IPS DF 4.7 (cell line): ENCODE data around the gene MEGF6.

Experiments
- DNase-seq: peaks from one replicate; pipeline ENCODE4 v3.0.0-alpha.2; 2013; ENCODE audit warnings: low spot score; ENCODE audit errors: extremely low read depth

MEGF6 gene

DNA sequence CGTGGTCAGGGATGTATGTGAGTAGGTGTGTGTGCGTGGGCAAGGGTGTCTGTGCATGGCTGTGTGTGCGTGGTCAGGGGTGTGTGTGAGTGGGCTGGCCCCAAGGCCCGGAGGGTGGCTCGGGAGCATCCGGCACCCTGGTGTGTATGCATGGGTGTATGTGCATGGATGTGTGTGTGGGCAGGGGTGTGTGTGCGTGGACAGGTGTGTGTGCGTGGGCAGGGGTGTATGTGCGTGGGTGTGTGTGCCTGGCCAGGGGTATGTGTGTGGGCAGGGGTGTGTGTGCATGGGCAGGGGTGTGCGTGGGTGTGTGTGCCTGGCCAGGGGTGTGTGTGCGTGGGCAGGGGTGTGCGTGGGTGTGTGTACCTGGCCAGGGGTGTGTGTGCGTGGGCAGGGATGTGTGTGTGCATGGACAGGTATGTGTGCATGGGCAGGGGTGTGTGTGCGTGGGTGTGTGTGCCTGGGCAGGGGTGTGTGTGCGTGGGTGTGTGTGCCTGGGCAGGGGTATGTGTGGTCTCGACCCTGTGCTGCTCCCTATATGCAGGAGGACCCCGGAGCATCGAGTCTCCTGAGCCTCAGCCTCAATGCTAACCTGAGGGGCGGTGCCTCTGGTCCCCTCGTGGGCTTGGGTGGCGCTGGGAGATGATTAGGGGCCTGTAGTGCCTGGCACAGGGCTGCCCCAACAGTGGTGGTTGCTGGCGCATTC lies 140.5 kb downstream of the MEGF6 start:
- no peak for DNase-seq

DNA sequence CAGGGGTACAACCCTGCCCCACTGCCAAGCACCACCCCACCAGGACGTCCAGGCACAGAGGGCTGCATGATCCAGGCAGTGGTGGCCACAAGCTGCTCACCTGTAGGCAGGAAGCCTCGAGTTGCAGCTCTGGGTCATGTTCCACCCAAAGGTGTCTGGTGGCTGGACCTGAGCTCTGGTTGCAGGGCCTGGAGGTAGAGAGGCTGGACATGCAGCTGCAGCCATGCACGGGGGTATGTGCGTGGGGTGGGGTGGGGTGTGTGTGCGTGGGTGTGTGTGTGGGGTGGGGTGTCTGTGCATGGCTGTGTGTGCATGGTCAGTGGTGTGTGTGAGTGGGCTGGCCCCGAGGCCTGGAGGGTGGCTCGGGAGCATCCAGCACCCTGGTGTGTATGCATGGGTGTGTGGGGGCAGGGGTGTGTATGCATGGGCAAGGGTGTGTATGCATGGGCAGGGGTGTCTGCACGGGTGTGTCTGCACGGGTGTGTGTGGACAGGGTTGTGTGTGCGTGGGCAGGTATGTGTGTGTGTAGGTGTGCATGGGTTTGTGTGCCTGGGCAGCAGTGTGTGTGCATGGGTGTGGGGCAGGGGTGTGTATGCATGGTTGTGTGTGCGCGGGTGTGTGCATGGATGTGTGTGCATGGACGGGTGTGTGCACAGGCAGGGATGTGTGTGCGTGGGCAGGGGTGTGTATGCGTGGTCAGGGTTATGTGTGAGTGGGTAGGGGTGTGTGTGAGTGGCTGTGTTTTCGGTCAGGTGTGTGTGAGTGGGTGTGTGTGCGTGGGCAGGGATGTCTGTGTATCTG lies 141.3 kb downstream of the MEGF6 start:
- no peak for DNase-seq

DNA sequence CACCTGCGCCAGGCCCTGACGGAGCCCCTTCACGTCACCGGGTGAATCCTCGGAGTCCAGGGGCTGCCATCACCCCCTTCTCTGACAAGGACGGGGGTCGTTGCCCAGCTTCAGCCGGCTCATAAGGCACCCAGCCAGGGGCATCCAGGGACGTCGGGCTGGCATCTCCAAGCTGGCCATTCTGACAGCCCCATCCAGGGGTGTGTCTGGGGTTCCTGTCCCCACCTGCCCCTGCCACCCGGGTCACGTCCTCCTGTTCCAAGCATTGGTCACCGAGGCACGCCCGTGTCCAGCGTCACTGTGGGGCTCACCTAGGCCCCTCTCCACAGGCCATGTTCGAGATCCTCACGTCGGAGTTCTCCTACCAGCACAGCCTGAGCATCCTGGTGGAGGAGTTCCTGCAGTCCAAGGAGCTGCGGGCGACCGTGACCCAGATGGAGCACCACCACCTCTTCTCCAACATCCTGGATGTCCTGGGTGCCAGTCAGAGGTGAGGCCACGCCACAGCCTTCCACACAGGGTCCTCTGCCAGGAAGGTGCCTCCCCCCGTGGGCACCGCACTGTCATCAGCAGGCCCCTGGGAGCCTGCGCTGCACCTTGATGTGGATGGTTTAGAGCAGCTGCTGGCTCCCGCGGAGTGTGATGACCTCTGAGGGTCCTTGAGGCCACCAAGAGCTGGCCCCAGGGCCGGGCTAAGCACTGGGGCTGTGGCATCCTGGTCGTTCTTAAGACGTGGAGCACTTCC lies 142.0 kb downstream of the MEGF6 start:
- no peak for DNase-seq

DNA sequence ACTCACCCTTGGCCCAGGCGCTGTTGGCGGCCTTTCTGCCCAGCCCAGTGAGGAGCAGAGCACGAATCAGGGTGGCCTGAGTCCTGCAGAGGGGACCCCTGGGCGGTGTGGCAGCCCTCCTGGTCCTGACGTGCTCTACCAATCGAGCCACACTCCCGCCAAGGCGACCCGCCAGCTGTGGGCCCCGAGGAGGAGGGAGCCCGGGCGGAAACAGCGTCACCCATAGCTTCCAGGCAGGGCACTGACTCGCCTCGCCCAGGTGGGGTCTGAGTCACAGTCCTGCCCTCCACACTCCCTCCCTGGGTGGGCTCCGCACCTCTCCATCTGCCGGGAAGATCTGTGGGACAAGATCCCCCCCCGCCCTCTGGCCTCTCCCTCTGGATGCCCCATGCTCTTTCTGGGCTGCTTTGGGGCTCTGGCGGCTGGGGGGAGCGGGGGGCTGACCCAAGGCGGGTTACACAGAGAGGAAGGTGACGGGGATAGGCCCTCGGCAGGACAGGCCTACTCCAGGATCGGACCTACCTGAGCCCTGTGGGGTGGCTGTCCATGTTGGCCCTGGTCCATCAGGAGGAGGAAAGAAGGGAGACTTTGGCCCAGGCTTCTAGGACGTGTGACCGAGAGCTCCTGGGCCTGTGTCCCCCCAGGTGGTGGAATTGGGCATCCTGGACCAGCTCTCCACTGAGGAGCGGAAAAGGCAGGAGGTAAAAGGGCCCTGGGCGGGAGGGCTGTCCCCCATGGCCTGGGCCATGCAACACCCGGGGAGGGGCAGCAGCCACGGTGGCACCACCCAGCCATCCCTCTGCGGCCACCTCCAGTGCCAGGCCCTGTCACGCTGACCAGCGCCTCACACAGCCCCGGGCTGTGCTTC lies 142.8 kb downstream of the MEGF6 start:
- DNase-seq = no peak

DNA sequence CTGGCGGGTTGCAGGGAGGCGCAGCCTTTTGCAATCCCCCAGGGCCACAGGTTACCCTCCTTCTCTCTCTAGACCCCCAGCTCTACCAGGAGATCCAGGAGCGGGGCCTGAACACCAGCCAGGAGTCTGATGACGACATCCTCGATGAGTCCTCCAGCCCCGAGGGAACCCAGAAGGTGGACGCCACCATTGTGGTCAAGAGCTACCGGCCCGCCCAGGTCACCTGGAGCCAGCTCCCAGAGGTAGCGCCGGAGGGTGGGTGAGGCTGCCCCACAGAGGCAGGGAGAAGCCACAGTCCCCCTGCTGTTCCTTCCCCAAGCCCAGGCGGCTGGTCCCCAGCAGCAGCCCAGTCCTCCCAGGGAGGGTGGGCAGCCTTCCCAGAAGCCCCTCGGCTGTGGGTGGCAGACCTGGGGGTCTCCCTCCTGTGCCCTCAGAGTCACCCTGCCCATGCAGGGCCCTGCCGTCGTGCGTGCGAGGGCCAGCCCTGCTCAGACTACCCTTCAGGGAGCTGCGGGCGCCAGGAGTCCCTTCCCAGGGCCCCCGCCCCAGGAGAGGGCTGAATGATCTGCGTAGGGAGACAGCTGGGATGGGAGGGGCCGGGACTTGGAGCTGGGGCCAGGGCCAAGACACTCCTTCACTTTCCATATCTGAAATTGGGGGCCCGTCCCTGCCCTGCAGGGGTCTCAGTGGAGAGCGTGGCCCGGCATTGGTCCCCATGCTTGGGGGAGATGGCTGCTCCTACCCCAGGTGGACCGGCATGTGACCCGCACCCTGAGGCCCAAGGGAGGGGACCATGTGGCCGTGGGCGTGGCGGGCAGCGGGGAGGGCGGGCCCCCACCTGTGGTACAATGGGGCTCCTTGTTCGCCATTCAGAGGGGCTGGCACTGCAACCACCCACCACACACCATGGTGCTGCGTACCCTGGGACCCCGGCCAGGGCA lies 143.9 kb downstream of the MEGF6 start:
- DNase-seq = no peak

DNA sequence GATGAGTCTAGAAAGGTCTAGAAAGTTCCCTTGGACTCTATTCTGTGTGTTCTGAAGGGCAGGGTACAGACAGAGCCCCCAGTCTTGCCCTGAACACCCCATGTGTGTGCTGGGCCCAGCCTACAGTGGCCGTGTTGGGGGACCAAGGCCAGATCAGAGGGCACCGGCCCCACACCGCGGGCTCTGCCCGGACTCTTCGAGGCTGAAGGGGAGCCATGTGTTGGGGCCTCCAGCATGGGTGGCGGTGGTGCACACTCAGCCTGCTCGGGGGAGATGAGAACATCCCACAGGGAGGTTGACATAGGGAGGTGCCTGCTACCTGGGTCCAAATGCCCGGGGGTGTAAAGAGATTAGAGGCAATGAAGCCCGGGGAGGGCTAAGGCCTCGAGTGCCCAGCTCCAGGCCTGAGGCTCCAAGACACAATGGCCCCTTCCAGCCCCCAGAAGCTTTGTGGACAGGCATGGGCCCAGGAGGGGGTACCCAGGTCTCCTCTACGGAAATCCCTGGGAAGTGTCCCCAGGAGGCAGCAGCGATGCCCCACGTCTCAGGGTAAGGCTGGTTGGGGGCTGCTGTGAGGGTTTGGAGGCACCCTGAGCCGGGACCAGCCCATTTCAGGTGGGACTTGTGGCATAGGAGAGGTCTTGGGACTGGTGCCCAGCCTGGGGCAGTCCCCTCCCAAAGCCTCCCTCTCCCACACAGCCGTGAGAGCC lies 144.8 kb downstream of the MEGF6 start:
- no peak for DNase-seq

DNA sequence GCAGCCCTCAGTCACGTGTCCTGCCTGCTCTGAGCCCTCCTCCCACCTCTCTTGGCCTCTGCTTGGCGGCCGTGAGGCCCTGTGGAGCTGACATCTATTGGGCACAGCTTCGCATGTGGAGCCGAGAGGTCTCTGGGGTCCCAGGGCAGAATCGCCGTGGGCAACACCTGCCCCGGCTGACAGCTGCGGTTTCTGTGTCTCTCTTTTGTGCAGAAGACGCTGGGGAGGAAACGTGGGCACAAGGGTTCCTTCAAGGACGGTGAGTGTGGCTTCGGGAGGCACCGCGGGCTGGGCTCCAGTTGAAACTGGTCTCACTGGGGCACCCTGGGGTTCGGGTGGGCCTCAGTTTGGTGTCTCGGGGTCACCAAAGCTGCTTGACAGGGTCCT lies 145.4 kb downstream of the MEGF6 start:
- DNase-seq = no peak

DNA sequence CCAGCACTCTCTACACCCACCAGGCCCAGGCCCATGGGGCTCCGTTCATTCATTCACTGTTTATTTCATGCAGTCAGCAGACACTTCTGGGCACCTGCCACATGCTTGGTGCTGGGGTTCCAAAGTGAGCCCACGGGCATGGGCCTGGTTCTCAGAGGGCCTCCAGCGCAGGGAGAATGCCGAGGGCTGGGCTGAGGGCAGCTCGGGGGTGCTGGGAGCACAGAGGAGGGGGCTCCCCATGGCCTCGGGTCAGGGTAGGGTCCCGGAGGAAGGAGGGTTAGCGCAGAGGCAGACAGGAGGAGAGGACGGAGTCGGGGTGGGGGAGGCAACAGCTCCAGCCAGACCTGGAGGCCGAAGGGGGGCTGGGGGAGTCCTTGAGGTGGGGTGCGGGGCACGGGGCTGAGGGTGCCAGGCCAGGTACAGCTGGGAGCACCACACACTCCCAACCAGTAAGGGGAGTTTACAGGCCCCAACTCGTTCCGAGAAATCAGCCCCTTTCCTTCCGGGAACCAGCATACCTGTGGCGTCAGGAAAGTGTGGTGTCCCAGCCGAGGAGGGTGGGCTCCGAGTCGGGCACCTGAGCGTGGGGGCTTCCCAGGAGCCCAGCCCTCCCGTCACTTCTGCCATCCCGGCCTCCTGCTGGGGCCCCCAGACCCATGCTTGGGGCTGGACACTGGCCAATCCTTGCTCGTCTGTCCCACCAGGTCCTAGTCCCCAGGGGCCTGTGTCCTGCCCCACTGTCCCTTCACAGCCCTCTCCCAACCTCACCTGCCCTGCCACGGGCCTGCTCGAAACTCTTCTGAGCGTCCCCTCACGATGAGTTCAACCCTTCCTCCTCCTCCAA lies 146.0 kb downstream of the MEGF6 start:
- no peak for DNase-seq

DNA sequence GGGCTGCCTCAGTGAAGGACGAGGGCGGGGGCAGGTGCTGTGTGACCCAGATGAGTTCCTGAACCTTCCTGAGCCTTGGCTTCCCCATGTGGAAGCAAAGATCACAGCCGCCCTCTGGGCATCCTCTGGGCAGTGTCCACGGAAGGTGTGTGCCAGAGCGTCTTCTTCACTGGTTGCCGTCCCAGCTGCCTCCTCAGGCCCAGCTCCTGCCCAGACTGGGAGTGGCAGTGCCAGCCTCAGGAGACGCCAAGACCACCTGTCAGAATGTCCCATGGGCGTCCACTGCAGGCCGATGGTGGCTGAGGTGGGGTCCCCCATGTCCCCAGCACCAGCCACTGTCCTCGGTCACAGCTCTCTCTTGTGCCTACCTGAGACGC lies 146.7 kb downstream of the MEGF6 start:
- DNase-seq = no peak

DNA sequence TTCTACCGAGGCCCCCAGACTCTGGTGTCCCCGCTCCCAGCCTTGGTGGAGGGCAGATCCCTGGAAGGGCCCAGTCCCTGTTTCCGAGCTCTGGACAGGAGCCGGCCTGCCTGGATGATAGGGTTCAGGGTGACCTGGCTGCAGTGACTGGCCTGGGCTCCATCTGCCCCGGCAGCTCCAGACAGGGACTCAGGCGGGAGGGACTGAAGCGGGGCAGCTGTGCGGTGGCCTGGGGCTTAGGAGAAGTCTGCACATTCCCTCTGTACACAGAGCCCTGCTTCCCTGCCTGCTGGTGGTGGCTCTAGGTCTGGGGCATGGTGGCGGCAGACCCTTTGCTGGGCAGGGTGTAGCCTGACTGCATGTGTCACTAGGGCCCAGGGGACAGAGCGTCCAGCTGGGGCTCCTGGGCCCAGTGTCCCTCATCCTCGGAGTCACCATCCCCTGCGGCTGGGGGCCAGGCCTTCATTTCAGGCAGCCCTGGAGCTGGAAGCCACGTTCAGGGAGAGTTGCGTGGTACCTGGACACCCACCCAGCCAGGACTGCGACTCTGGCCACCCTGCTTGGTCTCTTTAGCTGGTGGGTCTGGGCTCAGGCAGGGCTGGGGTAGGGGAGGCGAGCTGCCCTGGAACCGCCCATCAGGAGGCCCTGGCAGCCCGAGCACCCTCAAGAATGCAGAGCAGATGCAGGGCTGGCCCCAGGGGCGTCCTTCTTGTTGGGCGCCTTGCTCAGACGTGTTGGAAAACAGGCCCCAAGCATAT lies 147.2 kb downstream of the MEGF6 start:
- no peak for DNase-seq

DNA sequence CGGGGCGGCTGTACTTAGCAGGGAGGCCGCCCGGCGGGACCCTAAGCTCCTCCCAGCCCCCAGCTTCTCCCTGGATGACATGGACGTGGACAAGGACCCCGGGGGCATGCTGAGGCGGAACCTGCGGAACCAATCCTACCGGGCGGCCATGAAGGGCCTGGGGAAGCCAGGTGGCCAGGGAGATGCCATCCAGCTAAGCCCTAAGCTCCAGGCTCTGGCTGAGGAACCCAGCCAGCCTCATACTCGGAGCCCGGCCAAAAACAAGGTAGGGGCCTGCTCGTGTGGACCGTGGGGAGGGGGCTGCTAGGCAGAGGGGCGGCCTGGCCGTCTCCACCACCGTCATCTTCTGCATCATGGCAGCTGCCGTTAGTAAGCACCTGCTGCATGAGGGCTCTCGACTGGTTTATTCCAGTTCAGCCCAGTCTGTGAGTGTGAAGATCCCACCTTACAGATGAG lies 147.9 kb downstream of the MEGF6 start:
- no peak for DNase-seq

DNA sequence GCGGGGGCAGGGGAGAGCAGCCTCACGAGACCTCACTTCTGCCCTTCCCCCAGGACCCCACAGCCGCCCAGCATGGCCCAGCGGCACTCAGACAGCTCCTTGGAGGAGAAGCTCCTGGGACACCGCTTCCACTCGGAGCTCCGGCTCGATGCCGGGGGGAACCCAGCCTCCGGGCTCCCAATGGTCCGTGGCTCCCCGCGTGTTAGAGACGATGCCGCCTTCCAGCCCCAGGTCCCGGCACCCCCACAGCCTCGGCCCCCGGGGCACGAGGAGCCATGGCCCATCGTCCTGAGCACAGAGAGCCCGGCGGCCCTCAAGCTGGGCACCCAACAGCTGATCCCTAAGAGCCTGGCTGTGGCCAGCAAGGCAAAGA lies 148.3 kb downstream of the MEGF6 start:
- no peak for DNase-seq

DNA sequence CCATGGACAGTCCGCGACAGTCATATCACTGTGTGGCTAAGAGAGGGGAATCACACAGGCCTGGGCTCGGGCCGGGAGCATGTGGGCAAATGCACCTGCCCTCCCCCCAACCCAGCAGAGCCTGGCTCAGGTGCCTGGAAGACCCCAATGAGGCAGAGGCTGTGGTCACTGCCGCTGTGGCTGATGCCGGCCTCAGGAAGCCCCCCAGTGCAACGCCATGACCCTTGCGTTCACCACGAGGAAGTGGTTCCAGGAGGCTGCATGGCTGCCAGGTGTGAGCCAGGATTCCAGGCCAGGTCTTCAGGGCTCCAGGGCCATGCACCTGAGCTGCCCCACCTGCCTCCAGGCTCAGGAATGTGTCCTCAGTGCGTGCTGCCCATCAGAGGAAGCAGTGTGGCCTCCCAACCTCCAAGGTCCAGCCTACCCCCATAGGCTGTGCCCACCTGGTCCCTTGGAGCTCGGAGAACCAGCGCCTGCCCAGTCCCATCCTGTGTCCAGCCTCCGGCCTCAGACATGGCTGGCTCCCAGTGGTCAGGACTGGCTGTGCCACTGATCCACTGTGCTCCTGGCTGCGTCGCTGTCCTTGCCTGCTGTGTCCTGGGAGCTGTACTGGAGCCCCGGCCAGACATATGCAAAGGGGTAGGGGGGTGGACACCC lies 148.8 kb downstream of the MEGF6 start:
- DNase-seq = no peak

DNA sequence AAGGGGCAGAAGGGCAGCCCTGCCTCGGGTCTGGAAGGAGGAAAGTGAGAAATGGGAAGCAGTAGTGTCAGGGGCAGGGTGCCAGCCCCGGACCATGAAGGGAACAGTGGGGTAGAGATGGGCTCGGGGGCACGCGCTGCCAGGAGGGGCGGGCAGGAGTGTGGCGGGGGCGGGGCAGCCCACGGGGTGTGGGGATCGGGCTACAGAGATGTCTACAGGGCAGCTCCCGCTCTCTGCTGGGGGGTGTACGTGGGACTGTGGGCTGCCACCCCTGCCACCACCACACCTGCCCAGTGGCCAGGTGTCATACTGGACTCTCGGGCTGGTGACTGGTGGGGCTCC lies 149.4 kb downstream of the MEGF6 start:
- no peak for DNase-seq

DNA sequence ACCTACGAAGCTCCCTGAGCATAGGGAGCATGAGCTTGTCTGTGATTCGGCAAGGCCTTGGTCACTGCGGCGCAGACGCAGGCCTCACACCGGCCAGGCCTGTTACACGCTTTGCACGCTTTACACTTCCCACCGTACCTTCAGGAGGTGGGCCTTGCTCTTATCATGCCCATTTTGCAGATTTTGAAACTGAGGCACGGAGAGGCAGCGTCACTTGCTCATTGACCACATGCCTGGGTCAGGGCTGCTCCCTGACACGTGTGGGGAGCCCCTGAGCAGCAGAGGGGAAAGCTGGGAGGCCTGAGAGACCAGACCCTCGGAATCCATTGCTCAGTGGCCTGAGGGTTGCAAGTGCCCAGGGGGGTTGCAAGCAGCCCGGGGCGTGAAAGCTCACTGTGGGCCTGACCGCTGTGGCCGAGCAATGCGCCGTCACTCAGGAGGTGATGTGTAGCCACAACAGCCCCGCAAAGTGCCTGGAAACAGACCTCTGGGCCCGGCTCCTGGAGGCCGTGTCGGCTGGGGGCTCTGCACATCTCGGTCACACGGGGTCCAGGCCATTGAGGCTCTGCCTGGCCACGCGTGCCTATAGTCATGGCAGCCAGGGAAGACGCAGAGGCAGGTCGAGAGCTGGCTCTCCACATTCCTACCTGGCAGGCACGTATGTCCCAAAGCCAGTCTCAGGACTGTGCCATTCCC lies 149.9 kb downstream of the MEGF6 start:
- no peak for DNase-seq

DNA sequence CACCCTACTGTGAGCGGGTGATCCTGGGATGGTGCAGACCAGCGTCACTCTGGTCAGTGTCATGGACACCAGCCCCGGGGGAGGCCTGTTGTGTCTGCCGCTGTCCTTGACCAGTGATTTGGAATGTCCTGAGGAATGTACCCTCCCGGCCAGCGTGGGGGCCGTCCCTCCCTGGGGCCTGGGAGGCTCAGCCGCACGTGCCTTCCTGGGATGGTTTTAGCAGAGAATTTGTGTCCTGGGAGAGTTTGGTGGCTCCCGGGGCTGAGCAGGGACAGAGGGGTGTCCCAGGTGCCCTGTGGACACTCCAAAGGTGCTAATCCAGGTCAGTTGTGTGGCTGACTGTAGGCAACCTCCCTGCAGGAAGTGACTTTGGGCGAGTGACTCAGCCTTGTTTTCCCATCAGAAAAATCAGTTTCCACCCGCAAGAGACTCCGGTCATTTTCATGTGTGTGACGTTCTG lies 150.6 kb downstream of the MEGF6 start:
- DNase-seq = no peak
